ENCODE measurements around the gene EID1. TPM values are rescaled to one million over a fixed set of nuclear protein-coding genes. Genes with fewer than 3 reads are reported as not detected.

Gene EID1
- total RNA-seq, 1 experiment from 2014 or later = 104 TPM

- TF ChIP-seq, protein P1, sequence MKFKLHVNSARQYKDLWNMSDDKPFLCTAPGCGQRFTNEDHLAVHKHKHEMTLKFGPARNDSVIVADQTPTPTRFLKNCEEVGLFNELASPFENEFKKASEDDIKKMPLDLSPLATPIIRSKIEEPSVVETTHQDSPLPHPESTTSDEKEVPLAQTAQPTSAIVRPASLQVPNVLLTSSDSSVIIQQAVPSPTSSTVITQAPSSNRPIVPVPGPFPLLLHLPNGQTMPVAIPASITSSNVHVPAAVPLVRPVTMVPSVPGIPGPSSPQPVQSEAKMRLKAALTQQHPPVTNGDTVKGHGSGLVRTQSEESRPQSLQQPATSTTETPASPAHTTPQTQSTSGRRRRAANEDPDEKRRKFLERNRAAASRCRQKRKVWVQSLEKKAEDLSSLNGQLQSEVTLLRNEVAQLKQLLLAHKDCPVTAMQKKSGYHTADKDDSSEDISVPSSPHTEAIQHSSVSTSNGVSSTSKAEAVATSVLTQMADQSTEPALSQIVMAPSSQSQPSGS (CRISPR knock-in tag; IDR thresholded peaks at IDR 0.05; ENCODE audit: borderline replicate concordance, low read depth) = no peak
- TF ChIP-seq KAT7 (CRISPR knock-in tag; IDR thresholded peaks at IDR 0.05; ENCODE audit: borderline replicate concordance) (no peak), ZNF219 (CRISPR knock-in tag; IDR thresholded peaks at IDR 0.05; ENCODE audit: borderline replicate concordance) (no peak), EMX1 (CRISPR knock-in tag; IDR thresholded peaks at IDR 0.05) (no peak), GABPB1 (CRISPR knock-in tag; IDR thresholded peaks at IDR 0.05) (no peak)
- TF ChIP-seq, protein P2, sequence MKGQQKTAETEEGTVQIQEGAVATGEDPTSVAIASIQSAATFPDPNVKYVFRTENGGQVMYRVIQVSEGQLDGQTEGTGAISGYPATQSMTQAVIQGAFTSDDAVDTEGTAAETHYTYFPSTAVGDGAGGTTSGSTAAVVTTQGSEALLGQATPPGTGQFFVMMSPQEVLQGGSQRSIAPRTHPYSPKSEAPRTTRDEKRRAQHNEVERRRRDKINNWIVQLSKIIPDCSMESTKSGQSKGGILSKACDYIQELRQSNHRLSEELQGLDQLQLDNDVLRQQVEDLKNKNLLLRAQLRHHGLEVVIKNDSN (CRISPR knock-in tag; IDR thresholded peaks at IDR 0.05) = no peak
- Mint-ChIP-seq H3K4me1 (peaks cover 27% of the 10 kb centered on the region), H3K36me3 (peaks cover 4% of the 10 kb centered on the region), H3K9me3 (no peaks in the 10 kb centered on the region), H3K27ac (no peak overlapping the region), H3K4me3 (no peak overlapping the region), H3K27me3 (ENCODE audit: low read depth) (peaks cover 17% of the 10 kb centered on the region)
- CTCF ChIA-PET = interaction anchor here (0.5 to 1.2 kb wide), 2 partner anchors 100 to 447 kb away, joined by 3 to 4 read pairs; no protein-coding TSS in a partner anchor
- POLR2A ChIA-PET = no interaction called here
- ATAC-seq = no peak
- DNase-seq (ENCODE audit: low spot score) = no peak
Observed at GRCh38 chr15:48875241-48875960, 2.5 kb upstream of the EID1 start.

DNA sequence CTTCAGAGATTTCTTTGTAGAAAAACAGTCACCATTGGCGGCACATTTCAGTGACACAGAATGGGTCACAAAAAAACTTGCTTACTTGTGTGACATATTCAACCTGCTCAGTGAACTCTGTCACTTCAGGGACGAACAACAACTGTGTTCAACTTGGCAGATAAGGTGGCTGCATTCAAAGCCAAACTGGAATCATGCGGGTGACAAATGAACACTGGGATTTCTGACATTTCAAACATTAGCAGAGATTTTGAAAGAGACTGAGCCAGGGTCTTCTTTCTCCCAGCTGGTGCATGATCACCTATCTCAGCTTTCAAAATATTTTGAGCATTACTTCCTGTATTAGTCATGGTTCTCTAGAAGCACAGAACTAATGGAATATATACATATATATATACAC, 1.9 kb upstream of the EID1 start:
- H3K27ac Mint-ChIP-seq = no peak overlapping the region
- ATAC-seq = no peak
- peaks cover 17% of the 10 kb centered on the region for H3K27me3 Mint-ChIP-seq (ENCODE audit: low read depth)
- no peak for DNase-seq (ENCODE audit: low spot score)
- POLR2A ChIA-PET = no interaction called here
- H3K36me3 Mint-ChIP-seq = peaks cover 4% of the 10 kb centered on the region
- H3K4me1 Mint-ChIP-seq = peaks cover 27% of the 10 kb centered on the region
- no peak for TF ChIP-seq MYBL2 (CRISPR knock-in tag; IDR thresholded peaks at IDR 0.05)
- TF ChIP-seq KAT7 (CRISPR knock-in tag; IDR thresholded peaks at IDR 0.05; ENCODE audit: borderline replicate concordance) = no peak
- TF ChIP-seq, protein P3, sequence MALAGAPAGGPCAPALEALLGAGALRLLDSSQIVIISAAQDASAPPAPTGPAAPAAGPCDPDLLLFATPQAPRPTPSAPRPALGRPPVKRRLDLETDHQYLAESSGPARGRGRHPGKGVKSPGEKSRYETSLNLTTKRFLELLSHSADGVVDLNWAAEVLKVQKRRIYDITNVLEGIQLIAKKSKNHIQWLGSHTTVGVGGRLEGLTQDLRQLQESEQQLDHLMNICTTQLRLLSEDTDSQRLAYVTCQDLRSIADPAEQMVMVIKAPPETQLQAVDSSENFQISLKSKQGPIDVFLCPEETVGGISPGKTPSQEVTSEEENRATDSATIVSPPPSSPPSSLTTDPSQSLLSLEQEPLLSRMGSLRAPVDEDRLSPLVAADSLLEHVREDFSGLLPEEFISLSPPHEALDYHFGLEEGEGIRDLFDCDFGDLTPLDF (CRISPR knock-in tag; IDR thresholded peaks at IDR 0.05) = no peak
- no peak for TF ChIP-seq CREB1 (CRISPR knock-in tag; IDR thresholded peaks at IDR 0.05)
- TF ChIP-seq, protein P4, sequence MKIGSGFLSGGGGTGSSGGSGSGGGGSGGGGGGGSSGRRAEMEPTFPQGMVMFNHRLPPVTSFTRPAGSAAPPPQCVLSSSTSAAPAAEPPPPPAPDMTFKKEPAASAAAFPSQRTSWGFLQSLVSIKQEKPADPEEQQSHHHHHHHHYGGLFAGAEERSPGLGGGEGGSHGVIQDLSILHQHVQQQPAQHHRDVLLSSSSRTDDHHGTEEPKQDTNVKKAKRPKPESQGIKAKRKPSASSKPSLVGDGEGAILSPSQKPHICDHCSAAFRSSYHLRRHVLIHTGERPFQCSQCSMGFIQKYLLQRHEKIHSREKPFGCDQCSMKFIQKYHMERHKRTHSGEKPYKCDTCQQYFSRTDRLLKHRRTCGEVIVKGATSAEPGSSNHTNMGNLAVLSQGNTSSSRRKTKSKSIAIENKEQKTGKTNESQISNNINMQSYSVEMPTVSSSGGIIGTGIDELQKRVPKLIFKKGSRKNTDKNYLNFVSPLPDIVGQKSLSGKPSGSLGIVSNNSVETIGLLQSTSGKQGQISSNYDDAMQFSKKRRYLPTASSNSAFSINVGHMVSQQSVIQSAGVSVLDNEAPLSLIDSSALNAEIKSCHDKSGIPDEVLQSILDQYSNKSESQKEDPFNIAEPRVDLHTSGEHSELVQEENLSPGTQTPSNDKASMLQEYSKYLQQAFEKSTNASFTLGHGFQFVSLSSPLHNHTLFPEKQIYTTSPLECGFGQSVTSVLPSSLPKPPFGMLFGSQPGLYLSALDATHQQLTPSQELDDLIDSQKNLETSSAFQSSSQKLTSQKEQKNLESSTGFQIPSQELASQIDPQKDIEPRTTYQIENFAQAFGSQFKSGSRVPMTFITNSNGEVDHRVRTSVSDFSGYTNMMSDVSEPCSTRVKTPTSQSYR (CRISPR knock-in tag; IDR thresholded peaks at IDR 0.05) = no peak
- TF ChIP-seq, protein P5, sequence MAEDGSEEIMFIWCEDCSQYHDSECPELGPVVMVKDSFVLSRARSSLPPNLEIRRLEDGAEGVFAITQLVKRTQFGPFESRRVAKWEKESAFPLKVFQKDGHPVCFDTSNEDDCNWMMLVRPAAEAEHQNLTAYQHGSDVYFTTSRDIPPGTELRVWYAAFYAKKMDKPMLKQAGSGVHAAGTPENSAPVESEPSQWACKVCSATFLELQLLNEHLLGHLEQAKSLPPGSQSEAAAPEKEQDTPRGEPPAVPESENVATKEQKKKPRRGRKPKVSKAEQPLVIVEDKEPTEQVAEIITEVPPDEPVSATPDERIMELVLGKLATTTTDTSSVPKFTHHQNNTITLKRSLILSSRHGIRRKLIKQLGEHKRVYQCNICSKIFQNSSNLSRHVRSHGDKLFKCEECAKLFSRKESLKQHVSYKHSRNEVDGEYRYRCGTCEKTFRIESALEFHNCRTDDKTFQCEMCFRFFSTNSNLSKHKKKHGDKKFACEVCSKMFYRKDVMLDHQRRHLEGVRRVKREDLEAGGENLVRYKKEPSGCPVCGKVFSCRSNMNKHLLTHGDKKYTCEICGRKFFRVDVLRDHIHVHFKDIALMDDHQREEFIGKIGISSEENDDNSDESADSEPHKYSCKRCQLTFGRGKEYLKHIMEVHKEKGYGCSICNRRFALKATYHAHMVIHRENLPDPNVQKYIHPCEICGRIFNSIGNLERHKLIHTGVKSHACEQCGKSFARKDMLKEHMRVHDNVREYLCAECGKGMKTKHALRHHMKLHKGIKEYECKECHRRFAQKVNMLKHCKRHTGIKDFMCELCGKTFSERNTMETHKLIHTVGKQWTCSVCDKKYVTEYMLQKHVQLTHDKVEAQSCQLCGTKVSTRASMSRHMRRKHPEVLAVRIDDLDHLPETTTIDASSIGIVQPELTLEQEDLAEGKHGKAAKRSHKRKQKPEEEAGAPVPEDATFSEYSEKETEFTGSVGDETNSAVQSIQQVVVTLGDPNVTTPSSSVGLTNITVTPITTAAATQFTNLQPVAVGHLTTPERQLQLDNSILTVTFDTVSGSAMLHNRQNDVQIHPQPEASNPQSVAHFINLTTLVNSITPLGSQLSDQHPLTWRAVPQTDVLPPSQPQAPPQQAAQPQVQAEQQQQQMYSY (CRISPR knock-in tag; IDR thresholded peaks at IDR 0.05) = no peak
- no peak overlapping the region for H3K4me3 Mint-ChIP-seq
- no peaks in the 10 kb centered on the region for H3K9me3 Mint-ChIP-seq
- CTCF ChIA-PET = no interaction called here

Data from WTC11 (cell line).